ENCODE results near the gene RETSAT. TPM values are rescaled to one million over a fixed set of nuclear protein-coding genes. Genes with fewer than 3 reads are reported as not detected.

Gene RETSAT
- total RNA-seq, 2 donors from 2014 or later = 37.4 to 44.3 TPM

- Histone ChIP-seq H3K36me3 (peaks cover 28% of the 10 kb centered on the region), H3K9me3 (no peaks in the 10 kb centered on the region), H3K4me3 (no peak overlapping the region), H3K4me1 (ENCODE audit: control insufficient read depth in 1 of 2, low read depth in 2 of 2) (peaks cover 2 to 9% of the 10 kb centered on the region in 2 donors), H3K27ac (no peak overlapping the region), H3K27me3 (replicated peaks; ENCODE audit: insufficient read depth) (no peaks in the 10 kb centered on the region)
- DNase-seq (ENCODE audit: low spot score) (no peak), ATAC-seq (ENCODE audit: insufficient number of reproducible peaks, low FRiP score, low read depth) (no peak)
- no peak for TF ChIP-seq CTCF (IDR thresholded peaks at IDR 0.05)
Measured at GRCh38 chr2:85303780-85304531, 50.4 kb downstream of the RETSAT start.

GRCh38 chr2:85302121-85302520, 52.2 kb downstream of the RETSAT start:
- Histone ChIP-seq H3K36me3 (peaks cover 28% of the 10 kb centered on the region), H3K4me3 (no peak overlapping the region), H3K27ac (no peak overlapping the region), H3K27me3 (replicated peaks; ENCODE audit: insufficient read depth) (no peaks in the 10 kb centered on the region), H3K4me1 (ENCODE audit: control insufficient read depth in 1 of 2, low read depth in 2 of 2) (peaks cover 0 to 3% of the 10 kb centered on the region in 2 donors), H3K9me3 (no peaks in the 10 kb centered on the region)
- TF ChIP-seq CTCF (IDR thresholded peaks at IDR 0.05) = no peak
- DNase-seq (ENCODE audit: low spot score) (no peak), ATAC-seq (ENCODE audit: insufficient number of reproducible peaks, low FRiP score, low read depth) (no peak)

Other genes starting within 250 kb of the RETSAT start
- 1 to 10 TPM; 8.3 to 8.8 TPM for gene TCF7L1, start 221.1 kb downstream of the RETSAT start, total RNA-seq
- 100 to 1,000 TPM; 152 to 175 TPM for gene TGOLN2, start 26.5 kb downstream of the RETSAT start, total RNA-seq
- 10 to 100 TPM; 21.4 to 38.7 TPM for gene ELMOD3, start 241 bp upstream of the RETSAT start, total RNA-seq
- 10 to 100 TPM; 47.1 to 56.9 TPM for gene CAPG, start 55.8 kb upstream of the RETSAT start, total RNA-seq
- gene SH2D6, start 64.2 kb upstream of the RETSAT start, total RNA-seq = not detected
- 100 to 1,000 TPM; 230 to 475 TPM for gene MAT2A, start 184.6 kb upstream of the RETSAT start, total RNA-seq
- gene GGCX, start 207.0 kb upstream of the RETSAT start, total RNA-seq = 10 to 100 TPM; 28.4 to 38.4 TPM
- gene VAMP8, start 223.1 kb upstream of the RETSAT start, total RNA-seq = 10 to 100 TPM; 30.9 to 34.9 TPM
- gene VAMP5, start 229.9 kb upstream of the RETSAT start, total RNA-seq = 10 to 100 TPM; 27.1 to 42.8 TPM
- 100 to 1,000 TPM; 107 to 124 TPM for gene RNF181, start 241.2 kb upstream of the RETSAT start, total RNA-seq
- 10 to 100 TPM; 25.7 to 26.3 TPM for gene TMEM150A, start 248.2 kb upstream of the RETSAT start, total RNA-seq